ENCODE data around the gene SPI1.

DNA sequence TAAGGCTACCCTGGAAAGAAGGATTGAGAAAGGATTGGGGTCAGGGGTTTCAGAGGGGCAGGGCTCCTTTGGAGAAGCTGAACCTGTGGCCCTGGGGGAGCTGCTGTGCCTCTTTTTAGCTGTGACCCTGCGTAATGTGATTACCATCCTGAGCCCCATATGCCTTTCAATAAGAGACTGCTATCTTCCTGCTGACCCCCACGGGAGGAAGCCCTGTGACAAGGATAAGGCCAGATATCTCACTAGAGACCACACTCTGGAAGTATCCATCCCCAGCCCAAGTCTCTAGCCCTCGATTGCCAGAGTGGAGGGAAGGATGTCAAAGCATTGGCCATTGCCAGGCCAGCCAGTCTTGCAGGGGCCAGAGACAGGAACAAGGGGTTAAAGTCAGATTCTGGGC lies 25.2 kb upstream of the SPI1 start:
- TF ChIP-seq, protein P1, sequence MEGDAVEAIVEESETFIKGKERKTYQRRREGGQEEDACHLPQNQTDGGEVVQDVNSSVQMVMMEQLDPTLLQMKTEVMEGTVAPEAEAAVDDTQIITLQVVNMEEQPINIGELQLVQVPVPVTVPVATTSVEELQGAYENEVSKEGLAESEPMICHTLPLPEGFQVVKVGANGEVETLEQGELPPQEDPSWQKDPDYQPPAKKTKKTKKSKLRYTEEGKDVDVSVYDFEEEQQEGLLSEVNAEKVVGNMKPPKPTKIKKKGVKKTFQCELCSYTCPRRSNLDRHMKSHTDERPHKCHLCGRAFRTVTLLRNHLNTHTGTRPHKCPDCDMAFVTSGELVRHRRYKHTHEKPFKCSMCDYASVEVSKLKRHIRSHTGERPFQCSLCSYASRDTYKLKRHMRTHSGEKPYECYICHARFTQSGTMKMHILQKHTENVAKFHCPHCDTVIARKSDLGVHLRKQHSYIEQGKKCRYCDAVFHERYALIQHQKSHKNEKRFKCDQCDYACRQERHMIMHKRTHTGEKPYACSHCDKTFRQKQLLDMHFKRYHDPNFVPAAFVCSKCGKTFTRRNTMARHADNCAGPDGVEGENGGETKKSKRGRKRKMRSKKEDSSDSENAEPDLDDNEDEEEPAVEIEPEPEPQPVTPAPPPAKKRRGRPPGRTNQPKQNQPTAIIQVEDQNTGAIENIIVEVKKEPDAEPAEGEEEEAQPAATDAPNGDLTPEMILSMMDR (IDR thresholded peaks at IDR 0.05), result no peak
- no peak for TF ChIP-seq EZH2 (IDR thresholded peaks at IDR 0.05; ENCODE audit: borderline replicate concordance, insufficient read depth, low read depth, low read length, poor library complexity, severe bottlenecking)

Data from B cell (primary cell).